ENCODE measurements around the gene GUCY2F.
A peak's percentile ranks its signal among the peaks of the same experiment; 100 is the strongest.

The GUCY2F gene

GRCh38 chrX:109393859-109394258 lies 88.0 kb downstream of the GUCY2F start:
- no peak for DNase-seq (ENCODE audit: low read depth in 2 of 2)

- DNase-seq (ENCODE audit: low read depth in 2 of 2), result no peak
Observed at GRCh38 chrX:109392895-109393294, 89.0 kb downstream of the GUCY2F start.

- no peak for DNase-seq (ENCODE audit: low read depth in 2 of 2)
Observed at GRCh38 chrX:109390556-109390955, 91.3 kb downstream of the GUCY2F start.

GRCh38 chrX:109389917-109390316 lies 92.0 kb downstream of the GUCY2F start:
- DNase-seq (ENCODE audit: low read depth in 2 of 2), result no peak

- DNase-seq (ENCODE audit: low read depth in 2 of 2), result no peak
Observed at GRCh38 chrX:109384699-109385098, 97.2 kb downstream of the GUCY2F start.

- no peak for DNase-seq (ENCODE audit: low read depth in 2 of 2)
Observed at GRCh38 chrX:109382332-109382731, 99.6 kb downstream of the GUCY2F start.

GRCh38 chrX:109378281-109378680 lies 103.6 kb downstream of the GUCY2F start:
- no peak for DNase-seq (ENCODE audit: low read depth in 2 of 2)

GRCh38 chrX:109374262-109374960 lies 107.5 kb downstream of the GUCY2F start:
- no peak for DNase-seq (ENCODE audit: low read depth in 2 of 2)

- no peak for DNase-seq (ENCODE audit: low read depth in 2 of 2)
Observed at GRCh38 chrX:109373468-109373867, 108.4 kb downstream of the GUCY2F start.

- no peak for DNase-seq (ENCODE audit: low read depth in 2 of 2)
Observed at GRCh38 chrX:109372716-109373115, 109.2 kb downstream of the GUCY2F start.

GRCh38 chrX:109372291-109372690 lies 109.6 kb downstream of the GUCY2F start:
- no peak for DNase-seq (ENCODE audit: low read depth in 2 of 2)

- DNase-seq (ENCODE audit: low read depth in 2 of 2), result no peak
Observed at GRCh38 chrX:109362101-109362500, 119.8 kb downstream of the GUCY2F start.

- no peak for DNase-seq (ENCODE audit: low read depth in 2 of 2)
Observed at GRCh38 chrX:109360301-109360700, 121.6 kb downstream of the GUCY2F start.

GRCh38 chrX:109357706-109358105 lies 124.2 kb downstream of the GUCY2F start:
- no peak for DNase-seq (ENCODE audit: low read depth in 2 of 2)

- DNase-seq (ENCODE audit: low read depth in 2 of 2), result no peak
Observed at GRCh38 chrX:109356684-109357083, 125.2 kb downstream of the GUCY2F start.

- DNase-seq (ENCODE audit: low read depth in 2 of 2), result no peak
Observed at GRCh38 chrX:109352066-109352588, 129.8 kb downstream of the GUCY2F start.

- DNase-seq (ENCODE audit: low read depth in 2 of 2), result no peak
Observed at GRCh38 chrX:109351557-109351956, 130.3 kb downstream of the GUCY2F start.

GRCh38 chrX:109350551-109350950 lies 131.3 kb downstream of the GUCY2F start:
- no peak for DNase-seq (ENCODE audit: low read depth in 2 of 2)

GRCh38 chrX:109350051-109350450 lies 131.8 kb downstream of the GUCY2F start:
- no peak for DNase-seq (ENCODE audit: low read depth in 2 of 2)

- peak; percentile 93 to 94 for DNase-seq (ENCODE audit: low read depth in 2 of 2)
Observed at GRCh38 chrX:109347632-109348031, 134.3 kb downstream of the GUCY2F start.

GRCh38 chrX:109346491-109346890 lies 135.4 kb downstream of the GUCY2F start:
- DNase-seq (ENCODE audit: low read depth in 2 of 2), result no peak

- no peak for DNase-seq (ENCODE audit: low read depth in 2 of 2)
Observed at GRCh38 chrX:109345856-109346255, 136.0 kb downstream of the GUCY2F start.

GRCh38 chrX:109344678-109345077 lies 137.2 kb downstream of the GUCY2F start:
- DNase-seq (ENCODE audit: low read depth in 2 of 2), result peak in 1 of 2 experiments; percentile 55

GRCh38 chrX:109344101-109344500 lies 137.8 kb downstream of the GUCY2F start:
- DNase-seq (ENCODE audit: low read depth in 2 of 2), result no peak
